Fibroblast of villous mesenchyme (primary cell): ENCODE measurements around the gene ABCD1. TPM values are rescaled to one million over a fixed set of nuclear protein-coding genes. Genes with fewer than 3 reads are reported as not detected.

ENCODE experiments used
- DNase-seq: peaks from one replicate; pipeline ENCODE4 v3.0.0-alpha.2; 2010; ENCODE audit warnings: low read depth
- H3K4me3 ChIP-seq: 2 replicates; pipeline ENCODE4 v1.5.1; 2011; ENCODE audit warnings: low read depth, mild to moderate bottlenecking, low read length
- total RNA-seq: library from RNA; depleted of rRNA; stranded (reverse); fragments of >200 nt; gene quantifications from 2 replicates; pipeline ENCODE4 v1.2.3, GENCODE V29; 2012
- TF ChIP-seq, protein P1 (sequence below): IDR thresholded peaks from 2 replicates; pipeline ENCODE4 v1.5.1; 2012; ENCODE audit warnings: low read depth, mild to moderate bottlenecking, low read length; ENCODE audit not compliant: insufficient read depth

The ABCD1 gene
- total RNA-seq, 1 donor: 15.5 TPM

DNA sequence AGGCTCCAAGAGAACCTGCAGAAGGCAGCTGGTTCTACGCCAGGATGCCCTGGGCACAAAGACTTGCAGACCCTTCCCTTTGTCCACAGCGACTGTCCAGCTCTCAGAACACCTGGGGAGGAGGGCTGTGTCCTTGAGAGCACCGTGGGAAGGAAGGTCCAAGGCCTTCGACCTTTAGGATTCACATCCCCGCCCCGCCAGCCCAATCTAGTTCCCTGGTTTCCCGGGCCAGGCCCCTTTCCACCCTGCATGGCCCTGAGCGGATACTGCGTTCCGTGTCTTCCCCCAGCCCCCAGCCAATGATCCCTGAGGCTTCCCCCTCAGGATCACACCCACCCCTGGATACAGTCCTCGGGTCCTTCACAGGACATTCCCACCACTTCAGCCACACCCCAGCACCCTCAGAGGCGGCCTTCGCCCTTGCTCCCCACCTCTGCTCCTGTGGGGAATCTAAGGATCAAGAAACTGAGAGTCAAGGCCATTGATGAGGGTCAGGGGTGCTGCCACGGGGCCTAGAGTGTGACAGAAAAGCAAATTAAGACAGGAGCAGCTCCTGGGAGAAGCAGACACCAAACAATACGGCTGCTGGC is 9.1 kb downstream of the ABCD1 start:
- DNase-seq: no peak
- H3K4me3 ChIP-seq: no peak overlapping the region
- TF ChIP-seq, protein P1, sequence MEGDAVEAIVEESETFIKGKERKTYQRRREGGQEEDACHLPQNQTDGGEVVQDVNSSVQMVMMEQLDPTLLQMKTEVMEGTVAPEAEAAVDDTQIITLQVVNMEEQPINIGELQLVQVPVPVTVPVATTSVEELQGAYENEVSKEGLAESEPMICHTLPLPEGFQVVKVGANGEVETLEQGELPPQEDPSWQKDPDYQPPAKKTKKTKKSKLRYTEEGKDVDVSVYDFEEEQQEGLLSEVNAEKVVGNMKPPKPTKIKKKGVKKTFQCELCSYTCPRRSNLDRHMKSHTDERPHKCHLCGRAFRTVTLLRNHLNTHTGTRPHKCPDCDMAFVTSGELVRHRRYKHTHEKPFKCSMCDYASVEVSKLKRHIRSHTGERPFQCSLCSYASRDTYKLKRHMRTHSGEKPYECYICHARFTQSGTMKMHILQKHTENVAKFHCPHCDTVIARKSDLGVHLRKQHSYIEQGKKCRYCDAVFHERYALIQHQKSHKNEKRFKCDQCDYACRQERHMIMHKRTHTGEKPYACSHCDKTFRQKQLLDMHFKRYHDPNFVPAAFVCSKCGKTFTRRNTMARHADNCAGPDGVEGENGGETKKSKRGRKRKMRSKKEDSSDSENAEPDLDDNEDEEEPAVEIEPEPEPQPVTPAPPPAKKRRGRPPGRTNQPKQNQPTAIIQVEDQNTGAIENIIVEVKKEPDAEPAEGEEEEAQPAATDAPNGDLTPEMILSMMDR: no peak

DNA sequence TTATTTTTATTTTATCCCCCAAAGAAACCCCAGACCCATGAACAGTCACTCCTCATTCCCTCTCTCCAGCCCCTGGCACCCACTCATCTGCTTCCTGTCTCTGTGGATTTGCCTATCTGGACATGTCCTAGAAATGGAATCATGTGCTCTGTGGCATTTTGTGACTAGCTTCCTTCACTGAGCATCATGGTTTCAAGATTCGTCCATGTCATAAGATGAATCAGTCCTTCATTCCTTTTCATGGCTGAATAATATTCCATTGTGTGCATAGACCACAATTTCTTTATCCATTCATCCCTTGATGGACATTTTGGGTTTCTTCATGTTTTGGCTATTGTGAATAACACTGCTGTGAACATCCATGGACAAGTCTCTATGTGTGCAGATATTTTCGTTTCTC is 10.2 kb downstream of the ABCD1 start:
- no peak for DNase-seq
- no peak overlapping the region for H3K4me3 ChIP-seq
- TF ChIP-seq, protein P1: no peak

DNA sequence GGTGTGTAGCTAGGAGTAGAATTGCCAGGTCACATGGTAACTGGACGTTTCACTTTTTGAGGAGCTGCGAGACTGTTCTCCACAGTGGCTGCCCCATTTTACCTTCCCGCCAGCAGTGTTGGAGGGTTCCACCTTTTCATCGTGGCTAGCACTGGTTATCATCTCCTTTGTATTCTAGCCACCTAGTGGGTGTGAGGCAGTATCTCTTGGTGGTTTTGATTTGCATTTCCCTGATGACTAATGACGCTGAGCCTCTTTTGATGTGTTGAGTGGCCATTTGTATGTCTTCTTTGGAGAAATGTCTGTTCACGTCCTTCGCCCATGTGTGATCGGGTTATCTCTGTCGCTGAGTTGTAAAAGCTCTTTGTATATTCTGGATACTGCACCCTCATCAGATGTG is 10.6 kb downstream of the ABCD1 start:
- no peak for DNase-seq
- H3K4me3 ChIP-seq: no peak overlapping the region

DNA sequence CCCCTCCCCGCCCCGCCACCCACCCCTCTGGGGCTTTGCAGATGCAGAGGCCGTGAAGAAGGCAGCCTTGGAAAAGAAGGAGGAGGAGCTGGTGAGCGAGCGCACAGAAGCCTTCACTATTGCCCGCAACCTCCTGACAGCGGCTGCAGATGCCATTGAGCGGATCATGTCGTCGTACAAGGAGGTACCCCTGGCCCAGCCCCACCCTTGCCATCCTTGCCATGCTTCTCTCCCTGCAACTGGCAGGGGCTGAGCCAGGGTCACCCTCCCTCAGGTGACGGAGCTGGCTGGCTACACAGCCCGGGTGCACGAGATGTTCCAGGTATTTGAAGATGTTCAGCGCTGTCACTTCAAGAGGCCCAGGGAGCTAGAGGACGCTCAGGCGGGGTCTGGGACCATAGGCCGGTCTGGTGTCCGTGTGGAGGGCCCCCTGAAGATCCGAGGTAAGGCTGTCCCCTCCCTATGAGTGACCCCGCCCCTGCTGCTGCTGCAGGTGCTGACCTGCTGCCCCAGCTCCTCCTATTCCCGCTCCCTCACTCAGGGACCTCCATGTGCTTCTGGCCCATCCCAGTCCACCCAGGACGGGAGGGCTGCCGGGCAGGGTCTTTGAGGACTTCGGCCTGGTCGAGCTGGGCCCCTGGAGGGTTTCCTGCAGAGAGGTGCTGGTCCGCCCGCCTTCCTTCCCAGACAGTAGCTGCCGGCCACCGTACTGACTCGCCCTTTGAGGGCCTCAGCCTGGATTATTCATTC is 11.6 kb downstream of the ABCD1 start:
- DNase-seq: no peak
- TF ChIP-seq, protein P1: no peak
- no peak overlapping the region for H3K4me3 ChIP-seq

More for the DNA sequence above, 10.6 kb downstream of the ABCD1 start:
- TF ChIP-seq, protein P1: no peak

DNA sequence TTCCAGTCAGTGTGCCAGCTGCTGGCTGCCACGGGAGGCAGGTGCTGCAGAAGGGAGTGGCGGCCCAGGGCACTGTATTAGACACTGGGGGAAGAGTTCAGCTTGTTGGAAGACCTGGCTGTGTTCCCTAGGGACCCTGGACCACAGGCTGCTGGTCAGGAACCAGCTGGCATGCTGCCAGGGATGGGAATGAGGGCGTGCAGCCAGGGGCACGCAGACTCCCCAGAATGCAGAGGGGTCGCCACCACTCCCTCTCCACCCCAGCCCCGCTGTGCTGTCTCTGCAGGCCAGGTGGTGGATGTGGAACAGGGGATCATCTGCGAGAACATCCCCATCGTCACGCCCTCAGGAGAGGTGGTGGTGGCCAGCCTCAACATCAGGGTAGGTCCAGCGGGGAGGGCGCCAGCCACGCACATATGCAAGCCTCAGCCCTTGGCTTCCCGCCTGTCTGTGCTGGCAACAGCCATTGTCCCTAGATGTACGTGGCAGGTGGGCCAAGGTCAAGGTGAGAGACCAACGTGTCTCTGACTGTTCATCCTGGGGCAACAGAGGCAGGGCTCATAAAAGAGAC is 12.3 kb downstream of the ABCD1 start:
- no peak overlapping the region for H3K4me3 ChIP-seq
- no peak for DNase-seq
- TF ChIP-seq, protein P1: no peak

DNA sequence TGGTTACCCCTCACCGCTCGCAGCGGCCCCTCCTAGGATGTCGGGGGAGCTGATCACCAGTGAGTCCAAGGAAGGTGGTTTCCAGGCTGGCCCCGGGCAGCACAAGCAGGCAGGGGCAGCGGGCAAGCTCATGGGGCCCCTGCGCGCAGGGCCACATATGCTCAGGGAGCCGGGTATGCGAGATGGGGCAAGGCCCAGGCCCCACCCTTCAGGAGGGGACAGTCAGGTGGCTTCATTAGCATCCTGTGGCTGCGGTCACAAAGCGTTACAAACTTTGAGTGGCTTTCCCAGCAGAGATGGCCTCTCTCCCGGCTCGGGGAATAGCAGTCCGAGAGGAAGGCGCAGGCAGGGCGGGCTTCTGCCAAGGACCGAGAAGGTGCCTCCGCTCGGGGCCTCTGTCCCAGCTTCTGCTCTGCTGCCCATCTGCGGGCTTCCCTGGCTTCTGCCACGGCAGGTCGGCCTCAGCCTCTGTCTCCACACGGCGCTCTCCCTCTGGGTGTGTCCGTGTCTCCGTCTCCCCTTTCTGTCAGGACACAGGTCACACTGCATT is 13.5 kb downstream of the ABCD1 start:
- TF ChIP-seq, protein P1: no peak
- DNase-seq: no peak

More for the DNA sequence above, 13.5 kb downstream of the ABCD1 start:
- H3K4me3 ChIP-seq: no peak overlapping the region
